Measurements from ENCODE around the gene RABGAP1L. TPM values are rescaled to one million over a fixed set of nuclear protein-coding genes. Genes with fewer than 3 reads are reported as not detected.

RABGAP1L gene
- total RNA-seq, 1 donor from 2014 or later: 44.1 TPM

DNA sequence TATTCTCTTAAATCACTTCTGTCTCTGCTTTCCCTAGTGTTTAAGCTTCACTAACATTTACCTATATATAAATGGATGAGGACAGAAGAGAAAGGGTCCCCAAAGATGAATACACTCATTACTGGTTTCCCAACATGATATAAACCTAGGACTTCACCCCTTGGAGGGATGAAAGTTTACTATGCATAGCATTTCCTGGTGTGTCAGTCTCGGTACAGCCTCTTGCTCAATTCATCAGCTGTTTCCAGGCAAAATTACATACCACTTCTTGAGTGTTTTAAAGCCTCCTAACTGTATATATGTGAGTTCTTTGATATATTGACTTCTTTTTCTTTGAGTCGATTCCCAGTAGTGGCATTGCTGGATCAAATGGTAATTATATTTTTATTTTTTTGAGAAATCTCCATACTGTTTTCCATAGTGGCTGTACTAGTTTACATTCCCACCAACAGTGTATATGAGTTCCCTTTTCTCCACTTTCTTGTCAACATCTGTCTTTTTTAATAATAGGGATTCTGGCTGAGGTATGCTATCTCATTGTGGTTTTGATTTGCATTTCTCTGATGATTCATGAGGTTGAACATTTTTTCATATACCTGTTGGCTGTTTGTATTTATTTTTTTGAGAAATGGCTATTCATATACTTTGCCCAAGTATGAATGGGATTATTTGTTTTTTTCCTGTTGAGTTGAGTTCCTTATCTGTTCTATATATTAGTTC lies 581.1 kb downstream of the RABGAP1L start:
- Mint-ChIP-seq H3K9me3 (ENCODE audit: unreplicated experiment) (no peaks in the 10 kb centered on the region), H3K27me3 (ENCODE audit: unreplicated experiment) (no peaks in the 10 kb centered on the region), H3K4me3 (ENCODE audit: unreplicated experiment) (no peak overlapping the region), H3K36me3 (ENCODE audit: unreplicated experiment) (peaks cover 7% of the 10 kb centered on the region), H3K27ac (ENCODE audit: unreplicated experiment) (no peak overlapping the region), H3K4me1 (ENCODE audit: low read depth, unreplicated experiment) (no peaks in the 10 kb centered on the region)
- no peak for DNase-seq
- TF ChIP-seq, protein P1, sequence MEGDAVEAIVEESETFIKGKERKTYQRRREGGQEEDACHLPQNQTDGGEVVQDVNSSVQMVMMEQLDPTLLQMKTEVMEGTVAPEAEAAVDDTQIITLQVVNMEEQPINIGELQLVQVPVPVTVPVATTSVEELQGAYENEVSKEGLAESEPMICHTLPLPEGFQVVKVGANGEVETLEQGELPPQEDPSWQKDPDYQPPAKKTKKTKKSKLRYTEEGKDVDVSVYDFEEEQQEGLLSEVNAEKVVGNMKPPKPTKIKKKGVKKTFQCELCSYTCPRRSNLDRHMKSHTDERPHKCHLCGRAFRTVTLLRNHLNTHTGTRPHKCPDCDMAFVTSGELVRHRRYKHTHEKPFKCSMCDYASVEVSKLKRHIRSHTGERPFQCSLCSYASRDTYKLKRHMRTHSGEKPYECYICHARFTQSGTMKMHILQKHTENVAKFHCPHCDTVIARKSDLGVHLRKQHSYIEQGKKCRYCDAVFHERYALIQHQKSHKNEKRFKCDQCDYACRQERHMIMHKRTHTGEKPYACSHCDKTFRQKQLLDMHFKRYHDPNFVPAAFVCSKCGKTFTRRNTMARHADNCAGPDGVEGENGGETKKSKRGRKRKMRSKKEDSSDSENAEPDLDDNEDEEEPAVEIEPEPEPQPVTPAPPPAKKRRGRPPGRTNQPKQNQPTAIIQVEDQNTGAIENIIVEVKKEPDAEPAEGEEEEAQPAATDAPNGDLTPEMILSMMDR (IDR thresholded peaks at IDR 0.05; ENCODE audit: partially characterized antibody, unreplicated experiment): no peak

DNA sequence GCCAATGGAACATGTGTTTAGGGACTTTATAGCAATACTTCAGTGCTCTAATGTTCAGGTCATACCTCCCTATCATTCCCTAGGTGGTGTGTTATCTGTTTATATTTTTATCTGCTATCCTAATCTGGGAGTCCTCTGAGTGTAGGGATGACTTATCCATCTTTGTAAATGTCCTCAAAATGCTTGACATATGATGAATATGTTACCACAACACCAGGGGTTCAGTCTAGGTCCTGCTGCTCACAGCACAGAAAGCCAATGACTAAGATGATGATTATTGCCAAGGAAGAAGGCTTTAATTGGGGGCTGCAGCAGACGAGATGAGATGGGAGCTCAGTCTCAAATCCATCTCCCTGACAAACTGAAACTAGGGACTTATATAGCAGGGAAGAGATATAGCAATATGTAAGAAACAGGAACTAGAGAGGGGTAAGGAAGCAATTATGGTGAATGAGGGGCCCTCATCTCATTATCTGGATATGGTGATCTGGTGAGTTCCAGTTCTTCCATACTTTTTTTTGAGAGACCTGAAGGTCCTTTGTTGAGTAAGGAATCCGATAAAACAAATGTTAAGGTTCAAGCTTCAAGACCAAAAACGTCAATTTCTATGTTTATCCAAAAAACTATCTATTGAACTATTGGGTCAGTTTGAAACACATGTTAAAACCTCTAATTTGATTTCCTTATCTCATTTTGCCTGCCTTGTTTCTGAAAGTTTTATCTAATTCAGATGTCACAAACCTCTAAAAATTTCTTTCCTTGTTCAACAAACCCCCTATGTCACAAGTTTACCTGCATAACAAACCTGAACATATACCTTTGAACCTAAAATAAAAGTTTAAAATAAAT lies 583.7 kb downstream of the RABGAP1L start:
- H3K27ac Mint-ChIP-seq (ENCODE audit: unreplicated experiment): no peak overlapping the region

GRCh38 chr1:174743654-174744561 lies 584.6 kb downstream of the RABGAP1L start:
- TF ChIP-seq, protein P1 (IDR thresholded peaks at IDR 0.05; ENCODE audit: partially characterized antibody, unreplicated experiment): peak; percentile 85
- no peak for DNase-seq
- Mint-ChIP-seq H3K4me3 (ENCODE audit: unreplicated experiment) (no peak overlapping the region), H3K27ac (ENCODE audit: unreplicated experiment) (no peak overlapping the region), H3K9me3 (ENCODE audit: unreplicated experiment) (no peaks in the 10 kb centered on the region), H3K27me3 (ENCODE audit: unreplicated experiment) (no peaks in the 10 kb centered on the region), H3K36me3 (ENCODE audit: unreplicated experiment) (no peaks in the 10 kb centered on the region), H3K4me1 (ENCODE audit: low read depth, unreplicated experiment) (peaks cover 9% of the 10 kb centered on the region)

More for the DNA sequence above, 583.7 kb downstream of the RABGAP1L start:
- no peaks in the 10 kb centered on the region for H3K9me3 Mint-ChIP-seq (ENCODE audit: unreplicated experiment)
- DNase-seq: no peak
- no peaks in the 10 kb centered on the region for H3K27me3 Mint-ChIP-seq (ENCODE audit: unreplicated experiment)
- H3K4me1 Mint-ChIP-seq (ENCODE audit: low read depth, unreplicated experiment): peaks cover 9% of the 10 kb centered on the region
- no peaks in the 10 kb centered on the region for H3K36me3 Mint-ChIP-seq (ENCODE audit: unreplicated experiment)
- TF ChIP-seq, protein P1 (IDR thresholded peaks at IDR 0.05; ENCODE audit: partially characterized antibody, unreplicated experiment): no peak
- H3K4me3 Mint-ChIP-seq (ENCODE audit: unreplicated experiment): no peak overlapping the region

DNA sequence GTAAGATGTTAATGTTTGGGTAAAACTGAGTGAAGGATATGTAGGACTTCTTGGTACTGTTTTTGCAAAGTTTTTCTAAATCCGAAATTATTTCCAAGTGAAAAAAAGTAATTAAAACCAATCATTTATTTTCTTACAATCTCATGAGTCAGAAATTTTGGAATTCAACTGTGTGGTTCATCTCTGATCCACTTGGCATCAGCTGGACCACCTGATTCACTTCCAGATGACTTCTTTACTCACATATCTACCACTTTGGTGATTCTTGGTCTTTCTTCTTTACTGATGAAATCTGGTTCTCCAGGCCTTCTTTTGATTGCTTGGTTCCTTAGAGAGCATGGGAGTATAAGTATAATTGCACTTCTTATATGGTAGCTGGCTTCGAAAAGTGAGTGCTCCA lies 585.6 kb downstream of the RABGAP1L start:
- TF ChIP-seq, protein P1 (IDR thresholded peaks at IDR 0.05; ENCODE audit: partially characterized antibody, unreplicated experiment): no peak
- H3K9me3 Mint-ChIP-seq (ENCODE audit: unreplicated experiment): no peaks in the 10 kb centered on the region
- peaks cover 9% of the 10 kb centered on the region for H3K4me1 Mint-ChIP-seq (ENCODE audit: low read depth, unreplicated experiment)
- H3K27me3 Mint-ChIP-seq (ENCODE audit: unreplicated experiment): no peaks in the 10 kb centered on the region
- H3K27ac Mint-ChIP-seq (ENCODE audit: unreplicated experiment): no peak overlapping the region
- H3K4me3 Mint-ChIP-seq (ENCODE audit: unreplicated experiment): no peak overlapping the region
- no peaks in the 10 kb centered on the region for H3K36me3 Mint-ChIP-seq (ENCODE audit: unreplicated experiment)
- no peak for DNase-seq

All from glutamatergic neuron (in vitro differentiated cells).